Brain microvascular endothelial cell (primary cell): ENCODE measurements around the gene PPARD.

Experiments used
- DNase-seq: peaks from one replicate; pipeline ENCODE4 v3.0.0-alpha.2; 2020
- H3K27ac ChIP-seq: fragments of 250-450 bp; sonication (Bioruptor Pico); 2 replicates; pipeline ENCODE4 v1.5.1; 2020; ENCODE audit warnings: mild to moderate bottlenecking, moderate library complexity
- H3K27me3 ChIP-seq: fragments of 250-450 bp; sonication (Bioruptor Pico); replicated peaks from 2 replicates; pipeline ENCODE4 v1.5.1; 2020; ENCODE audit warnings: mild to moderate bottlenecking
- H3K36me3 ChIP-seq: fragments of 250-450 bp; sonication (Bioruptor Pico); replicated peaks from 2 replicates; pipeline ENCODE4 v1.5.1; 2020; ENCODE audit warnings: mild to moderate bottlenecking
- H3K4me3 ChIP-seq: 2 replicates; pipeline ENCODE4 v1.5.1; 2011; ENCODE audit warnings: low read depth, mild to moderate bottlenecking, control low read depth, low read length, moderate library complexity
- in situ Hi-C: cut with HindIII; loops from 2 replicates; pipeline ENCODE4 v1.10.0; 2017; ENCODE audit warnings: low sequenced_read_pairs, low pct_ligation_motif_present
- TF ChIP-seq, protein P1 (sequence below): IDR thresholded peaks from 2 replicates; pipeline ENCODE4 v1.5.1; 2011; ENCODE audit warnings: low read depth, mild to moderate bottlenecking, moderate library complexity, low read length, control low read depth, inconsistent platforms; ENCODE audit errors: missing control alignments

Gene PPARD

DNA sequence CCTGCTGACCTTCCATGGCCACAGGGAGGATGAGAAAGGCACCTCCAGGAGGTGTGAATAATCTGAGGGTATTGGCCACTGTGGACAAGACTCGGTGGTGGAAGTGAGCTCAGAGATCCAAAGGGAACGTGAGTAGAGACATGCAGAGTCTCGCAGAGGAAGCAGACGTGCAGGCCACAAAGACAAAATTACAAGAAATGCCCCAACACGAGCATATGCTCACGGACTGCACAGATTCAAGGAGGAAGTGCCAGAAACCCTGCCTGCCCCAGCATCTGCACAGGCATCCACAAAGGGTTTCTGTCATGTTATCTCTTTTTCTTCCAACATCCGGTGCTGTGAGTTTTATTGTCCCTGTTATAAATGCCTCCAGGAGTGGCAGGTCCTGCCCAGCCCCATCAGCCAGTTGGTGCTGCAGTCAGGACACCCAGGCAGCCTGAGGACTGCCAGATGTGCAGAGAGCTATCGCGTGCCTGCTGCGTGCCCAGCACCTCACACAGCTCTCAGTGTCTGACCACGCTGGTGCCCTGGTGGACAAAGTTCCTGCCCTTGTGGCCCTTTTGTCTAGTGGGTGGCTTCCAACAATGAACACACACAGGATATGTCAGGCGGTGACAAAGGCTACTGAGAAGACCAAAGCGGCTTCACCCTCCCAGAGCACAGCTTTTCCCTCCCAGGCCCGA is 75.8 kb downstream of the PPARD start:
- TF ChIP-seq, protein P1, sequence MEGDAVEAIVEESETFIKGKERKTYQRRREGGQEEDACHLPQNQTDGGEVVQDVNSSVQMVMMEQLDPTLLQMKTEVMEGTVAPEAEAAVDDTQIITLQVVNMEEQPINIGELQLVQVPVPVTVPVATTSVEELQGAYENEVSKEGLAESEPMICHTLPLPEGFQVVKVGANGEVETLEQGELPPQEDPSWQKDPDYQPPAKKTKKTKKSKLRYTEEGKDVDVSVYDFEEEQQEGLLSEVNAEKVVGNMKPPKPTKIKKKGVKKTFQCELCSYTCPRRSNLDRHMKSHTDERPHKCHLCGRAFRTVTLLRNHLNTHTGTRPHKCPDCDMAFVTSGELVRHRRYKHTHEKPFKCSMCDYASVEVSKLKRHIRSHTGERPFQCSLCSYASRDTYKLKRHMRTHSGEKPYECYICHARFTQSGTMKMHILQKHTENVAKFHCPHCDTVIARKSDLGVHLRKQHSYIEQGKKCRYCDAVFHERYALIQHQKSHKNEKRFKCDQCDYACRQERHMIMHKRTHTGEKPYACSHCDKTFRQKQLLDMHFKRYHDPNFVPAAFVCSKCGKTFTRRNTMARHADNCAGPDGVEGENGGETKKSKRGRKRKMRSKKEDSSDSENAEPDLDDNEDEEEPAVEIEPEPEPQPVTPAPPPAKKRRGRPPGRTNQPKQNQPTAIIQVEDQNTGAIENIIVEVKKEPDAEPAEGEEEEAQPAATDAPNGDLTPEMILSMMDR, result no peak
- no peak for DNase-seq
- Histone ChIP-seq H3K27ac (no peak overlapping the region), H3K4me3 (no peak overlapping the region), H3K36me3 (peaks cover 10% of the 10 kb centered on the region), H3K27me3 (no peaks in the 10 kb centered on the region)
- in situ Hi-C loops, result no loop called here

DNA sequence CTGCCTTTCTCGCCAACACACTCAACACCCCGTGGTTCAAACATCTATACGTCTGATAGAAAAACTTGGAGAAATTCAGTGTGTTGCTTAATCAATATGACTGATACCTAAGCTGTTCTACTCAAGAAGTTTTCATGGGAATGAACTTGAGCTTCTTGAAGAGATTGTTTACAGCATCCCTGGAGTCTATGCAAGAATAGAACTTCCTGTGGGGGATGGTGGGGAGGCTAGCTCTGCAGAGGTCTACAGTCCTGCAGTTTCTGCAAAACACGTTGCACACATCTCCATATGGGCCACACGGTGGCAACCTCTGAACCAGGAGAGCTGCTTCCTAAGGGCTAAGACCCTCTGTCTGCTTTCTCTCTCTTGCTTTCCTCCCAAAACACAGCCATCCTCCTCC is 77.1 kb downstream of the PPARD start:
- peak; percentile 52 for DNase-seq
- Histone ChIP-seq H3K36me3 (peaks cover 10% of the 10 kb centered on the region), H3K4me3 (no peak overlapping the region), H3K27me3 (no peaks in the 10 kb centered on the region), H3K27ac (peak overlapping the region; percentile 9)
- TF ChIP-seq, protein P1, result peak; percentile 69
- in situ Hi-C loops, result no loop called here

DNA sequence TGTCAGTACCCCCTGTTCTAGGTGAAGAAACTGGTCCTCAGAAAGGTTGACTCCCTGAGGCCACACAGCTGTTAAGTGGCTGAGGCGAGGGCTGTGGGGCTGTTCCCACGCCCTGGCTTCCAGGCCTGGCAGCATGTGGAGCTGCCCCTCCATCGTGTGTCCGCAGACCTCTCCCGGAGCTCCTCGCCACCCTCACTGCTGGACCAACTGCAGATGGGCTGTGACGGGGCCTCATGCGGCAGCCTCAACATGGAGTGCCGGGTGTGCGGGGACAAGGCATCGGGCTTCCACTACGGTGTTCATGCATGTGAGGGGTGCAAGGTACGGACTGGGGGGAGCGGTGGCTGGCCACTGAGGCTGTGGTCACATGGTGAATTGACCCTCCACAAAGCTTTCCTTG is 77.6 kb downstream of the PPARD start:
- Histone ChIP-seq H3K27ac (no peak overlapping the region), H3K36me3 (peaks cover 15% of the 10 kb centered on the region), H3K4me3 (no peak overlapping the region), H3K27me3 (no peaks in the 10 kb centered on the region)
- TF ChIP-seq, protein P1, result no peak
- in situ Hi-C loops, result no loop called here
- DNase-seq, result no peak

DNA sequence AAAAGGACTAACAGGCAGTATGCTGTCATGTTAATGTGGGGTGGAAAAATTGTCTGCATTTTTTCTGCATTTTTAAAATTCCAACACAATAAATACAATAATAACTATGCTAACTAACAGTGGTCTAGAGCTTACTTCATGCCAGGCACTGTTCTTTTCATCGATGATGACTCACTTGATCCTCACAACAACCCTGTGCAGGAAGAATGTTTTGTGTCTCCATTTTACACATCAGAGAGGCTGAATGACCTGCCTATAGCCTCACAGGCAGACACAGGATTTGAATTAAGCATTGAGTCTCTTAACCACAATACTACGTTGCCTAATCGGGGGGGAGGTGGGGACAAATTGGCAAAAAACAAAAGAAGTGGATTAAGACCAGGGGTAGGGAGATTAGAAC is 82.9 kb downstream of the PPARD start:
- Histone ChIP-seq H3K36me3 (peaks cover 12% of the 10 kb centered on the region), H3K27ac (peak overlapping the region; percentile 84), H3K4me3 (no peak overlapping the region), H3K27me3 (no peaks in the 10 kb centered on the region)
- TF ChIP-seq, protein P1, result no peak
- DNase-seq, result peak; percentile 91
- in situ Hi-C loops, result no loop called here

DNA sequence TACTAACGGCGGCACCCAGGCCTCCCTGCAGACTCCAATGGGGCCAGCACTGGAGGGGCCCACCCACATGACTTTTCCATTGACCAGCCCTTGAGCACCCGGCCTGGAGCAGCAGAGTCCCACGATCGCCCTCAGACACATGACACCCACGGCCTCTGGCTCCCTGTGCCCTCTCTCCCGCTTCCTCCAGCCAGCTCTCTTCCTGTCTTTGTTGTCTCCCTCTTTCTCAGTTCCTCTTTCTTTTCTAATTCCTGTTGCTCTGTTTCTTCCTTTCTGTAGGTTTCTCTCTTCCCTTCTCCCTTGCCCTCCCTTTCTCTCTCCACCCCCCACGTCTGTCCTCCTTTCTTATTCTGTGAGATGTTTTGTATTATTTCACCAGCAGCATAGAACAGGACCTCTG is 83.7 kb downstream of the PPARD start:
- TF ChIP-seq, protein P1, result no peak
- Histone ChIP-seq H3K4me3 (no peak overlapping the region), H3K27ac (peak overlapping the region; percentile 84), H3K36me3 (peaks cover 10% of the 10 kb centered on the region), H3K27me3 (no peaks in the 10 kb centered on the region)
- DNase-seq, result no peak
- in situ Hi-C loops, result no loop called here

DNA sequence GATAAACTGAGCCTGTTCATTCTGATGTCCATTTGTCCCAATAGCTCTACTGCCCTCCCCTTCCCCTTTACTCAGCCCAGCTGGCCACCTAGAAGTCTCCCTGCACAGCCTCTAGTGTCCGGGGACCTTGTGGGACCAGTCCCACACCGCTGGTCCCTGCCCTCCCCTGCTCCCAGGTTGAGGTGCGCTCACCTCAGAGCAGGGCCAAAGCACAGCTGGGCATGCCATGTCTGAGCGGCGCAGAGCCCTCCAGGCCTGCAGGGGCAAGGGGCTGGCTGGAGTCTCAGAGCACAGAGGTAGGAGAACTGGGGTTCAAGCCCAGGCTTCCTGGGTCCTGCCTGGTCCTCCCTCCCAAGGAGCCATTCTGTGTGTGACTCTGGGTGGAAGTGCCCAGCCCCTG is 85.1 kb downstream of the PPARD start:
- DNase-seq, result no peak
- in situ Hi-C loops, result no loop called here
- Histone ChIP-seq H3K27me3 (no peaks in the 10 kb centered on the region), H3K36me3 (peaks cover 10% of the 10 kb centered on the region), H3K4me3 (no peak overlapping the region), H3K27ac (peak overlapping the region; percentile 78)
- TF ChIP-seq, protein P1, result no peak
